GM18858 (cell line): ENCODE results near the gene DHX15.
A peak's percentile ranks its signal among the peaks of the same experiment; 100 is the strongest.
"Not testable (repeated sequence)": the region's sequence is repeated elsewhere in the genome, so short reads cannot be mapped to it uniquely, and the experiment has no call there.

Experiments
- ATAC-seq: cut with Tn5 transposase; IDR thresholded peaks from one replicate; pipeline ENCODE4 v1.9.1; 2021; ENCODE audit not compliant: unreplicated experiment

The DHX15 gene

GRCh38 chr4:24550441-24551175, 33.7 kb downstream of the DHX15 start:
- no peak for ATAC-seq

GRCh38 chr4:24547979-24548378, 36.4 kb downstream of the DHX15 start:
- no peak for ATAC-seq

- no peak for ATAC-seq
Observed at GRCh38 chr4:24544208-24544988, 40.0 kb downstream of the DHX15 start.

- ATAC-seq = no peak
Observed at GRCh38 chr4:24537025-24537424, 47.3 kb downstream of the DHX15 start.

- ATAC-seq = no peak
Observed at GRCh38 chr4:24535399-24535798, 49.0 kb downstream of the DHX15 start.

GRCh38 chr4:24533364-24533763, 51.0 kb downstream of the DHX15 start:
- ATAC-seq = no peak

- ATAC-seq = peak; percentile 61
Observed at GRCh38 chr4:24529555-24529954, 54.8 kb downstream of the DHX15 start.

- ATAC-seq = no peak
Observed at GRCh38 chr4:24527371-24527770, 57.0 kb downstream of the DHX15 start.

- no peak for ATAC-seq
Observed at GRCh38 chr4:24521544-24521943, 62.8 kb downstream of the DHX15 start.

- ATAC-seq = no peak
Observed at GRCh38 chr4:24519649-24520048, 64.7 kb downstream of the DHX15 start.

- ATAC-seq = no peak
Observed at GRCh38 chr4:24517676-24518075, 66.7 kb downstream of the DHX15 start.

GRCh38 chr4:24516926-24517325, 67.4 kb downstream of the DHX15 start:
- ATAC-seq = no peak

- no peak for ATAC-seq
Observed at GRCh38 chr4:24515698-24516097, 68.7 kb downstream of the DHX15 start.

- ATAC-seq = no peak
Observed at GRCh38 chr4:24514808-24515207, 69.5 kb downstream of the DHX15 start.

- ATAC-seq = no peak
Observed at GRCh38 chr4:24513718-24514117, 70.6 kb downstream of the DHX15 start.

- no peak for ATAC-seq
Observed at GRCh38 chr4:24511371-24512063, 72.8 kb downstream of the DHX15 start.

GRCh38 chr4:24510091-24510490, 74.3 kb downstream of the DHX15 start:
- ATAC-seq = no peak

GRCh38 chr4:24508541-24508940, 75.8 kb downstream of the DHX15 start:
- ATAC-seq = no peak

- ATAC-seq = no peak
Observed at GRCh38 chr4:24507439-24507838, 76.9 kb downstream of the DHX15 start.

GRCh38 chr4:24503090-24503489, 81.3 kb downstream of the DHX15 start:
- not testable (repeated sequence) for ATAC-seq

- ATAC-seq = no peak
Observed at GRCh38 chr4:24497221-24497620, 87.1 kb downstream of the DHX15 start.

GRCh38 chr4:24496597-24496996, 87.8 kb downstream of the DHX15 start:
- ATAC-seq = no peak
